K562 (cell line): ENCODE results near the gene MDC1. TPM values are rescaled to one million over a fixed set of nuclear protein-coding genes. Genes with fewer than 3 reads are reported as not detected.
A peak's percentile ranks its signal among the peaks of the same experiment; 100 is the strongest.

Experiments used
- ARID1B ChIP-seq: fragments of 450-650 bp; IDR thresholded peaks from 2 replicates; pipeline ENCODE4 v1.6.1; 2016; ENCODE audit warnings: antibody characterized with exemption, mild to moderate bottlenecking, inconsistent platforms
- CHD4 ChIP-seq: fragments of 200-600 bp; sonication (generic); IDR thresholded peaks from 3 replicates; pipeline ENCODE4 v1.6.1; 2012; ENCODE audit warnings: low read depth, mild to moderate bottlenecking, mixed read lengths, low read length, inconsistent platforms; ENCODE audit not compliant: insufficient read depth, insufficient replicate concordance, poor library complexity, severe bottlenecking
- DDX20 ChIP-seq: fragments of 450-650 bp; IDR thresholded peaks from 2 replicates; pipeline ENCODE4 v1.6.1; 2016; ENCODE audit warnings: missing genetic modification characterization, low read depth, mild to moderate bottlenecking, missing compliant biosample characterization, moderate library complexity
- HMGN3 ChIP-seq: IDR thresholded peaks from 2 replicates; pipeline ENCODE4 v1.6.1; 2011; ENCODE audit warnings: borderline replicate concordance, low read depth, mild to moderate bottlenecking, mixed read lengths, low read length; ENCODE audit not compliant: insufficient read length; ENCODE audit errors: extremely low read depth
- HSF4 ChIP-seq: fragments of 250-450 bp; sonication (Bioruptor Pico); IDR thresholded peaks from 2 replicates; pipeline ENCODE4 v2.1.2; 2022; ENCODE audit warnings: mild to moderate bottlenecking, moderate library complexity, borderline replicate concordance
- KAT8 ChIP-seq: fragments of 450-650 bp; IDR thresholded peaks from 2 replicates; pipeline ENCODE4 v1.6.1; 2016; ENCODE audit warnings: low read depth, mild to moderate bottlenecking
- NCOA6 ChIP-seq: fragments of 450-650 bp; IDR thresholded peaks from 2 replicates; pipeline ENCODE4 v1.6.1; 2017; ENCODE audit warnings: mild to moderate bottlenecking
- POLR3A ChIP-seq: IDR thresholded peaks from 2 replicates; pipeline ENCODE4 v1.6.1; 2011; ENCODE audit warnings: borderline replicate concordance, mild to moderate bottlenecking, moderate library complexity; ENCODE audit not compliant: insufficient read length, insufficient read depth; ENCODE audit errors: extremely low read depth
- RAD51 ChIP-seq: fragments of 450-650 bp; IDR thresholded peaks from 2 replicates; pipeline ENCODE4 v1.7.1; 2016; ENCODE audit warnings: low read depth, mild to moderate bottlenecking, borderline replicate concordance
- RBM22 ChIP-seq: fragments of 200-400 bp; formaldehyde crosslinking; IDR thresholded peaks from 2 replicates; pipeline ENCODE4 v1.6.1; 2018; ENCODE audit warnings: low read length, low read depth; ENCODE audit not compliant: poor library complexity, severe bottlenecking
- SAFB ChIP-seq: fragments of 200-400 bp; formaldehyde crosslinking; IDR thresholded peaks from 2 replicates; pipeline ENCODE4 v1.6.1; 2017; ENCODE audit warnings: low read depth, low read length, borderline replicate concordance
- SIX5 ChIP-seq, 2 experiments: IDR thresholded peaks; 2 replicates each; pipeline ENCODE4 v1.6.1; 2011; ENCODE audit warnings: low read length in 2 of 2, borderline replicate concordance in 1 of 2, low read depth in 1 of 2, mild to moderate bottlenecking in 1 of 2, moderate library complexity in 1 of 2; ENCODE audit not compliant: insufficient read depth in 1 of 2
- SREBF1 ChIP-seq: fragments of 150-350 bp; IDR thresholded peaks from 2 replicates; pipeline ENCODE4 v1.6.1; 2014; ENCODE audit warnings: antibody characterized with exemption, low read depth, low read length, borderline replicate concordance
- TFE3 ChIP-seq: fragments of 450-650 bp; formaldehyde crosslinking; IDR thresholded peaks from 2 replicates; pipeline ENCODE4 v1.4.0; 2020; ENCODE audit warnings: mild to moderate bottlenecking, mixed read lengths
- THRAP3 ChIP-seq: fragments of 450-650 bp; IDR thresholded peaks from 2 replicates; pipeline ENCODE4 v1.6.1; 2016; ENCODE audit warnings: mild to moderate bottlenecking, inconsistent platforms, borderline replicate concordance
- U2AF1 ChIP-seq: fragments of 200-400 bp; formaldehyde crosslinking; optimal IDR thresholded peaks from 2 replicates; pipeline ENCODE3; 2017; ENCODE audit warnings: mild to moderate bottlenecking, low read depth, low read length, moderate library complexity
- ZBTB17 ChIP-seq: fragments of 450-650 bp; formaldehyde crosslinking; IDR thresholded peaks from 2 replicates; pipeline ENCODE4 v1.4.0; 2020; ENCODE audit warnings: mild to moderate bottlenecking
- ZBTB26 ChIP-seq: fragments of 450-650 bp; formaldehyde crosslinking; IDR thresholded peaks from 2 replicates; pipeline ENCODE4 v1.4.0; 2022; ENCODE audit warnings: missing genetic modification characterization
- ZNF134 ChIP-seq: fragments of 250-450 bp; sonication (Bioruptor Pico); conservative IDR thresholded peaks from 2 replicates; pipeline ENCODE4 v1.4.0; 2020
- ZNF592 ChIP-seq: fragments of 450-650 bp; IDR thresholded peaks from 2 replicates; pipeline ENCODE4 v1.6.1; 2017; ENCODE audit warnings: antibody characterized with exemption, mild to moderate bottlenecking
- ZNF764 ChIP-seq: fragments of 250-450 bp; sonication (Bioruptor Pico); IDR thresholded peaks from 2 replicates; pipeline ENCODE4 v1.4.0; 2020; ENCODE audit warnings: low read depth, mild to moderate bottlenecking, moderate library complexity
- polyA plus RNA-seq, 8 experiments: library from polyadenylated mRNA; depleted of rRNA in 4 of 8; stranded (reverse) in 5 of 8; unstranded in 3 of 8; fragments of >200 nt; fragmentation: Nextera tagmentation in 2 of 8; fragmentation: Illumina TruSeq in 1 of 8; extraction: Ambion mirVana in 2 of 8; extraction: Trizol in 1 of 8; gene quantifications; 2 replicates each; pipeline versions ENCODE4 v1.2.1 to v1.2.3, GENCODE V29; 2011 to 2014; ENCODE audit warnings: inconsistent platforms in 1 of 8, missing spikeins in 1 of 8
- total RNA-seq, 7 experiments: library from RNA; depleted of rRNA in 6 of 7; stranded (reverse); fragments of >200 nt in 6 of 7; fragmentation: Illumina TruSeq in 2 of 7; extraction: Trizol in 2 of 7; gene quantifications; 2 replicates each; pipeline versions ENCODE4 v1.2.1 to v1.2.3, GENCODE V29; 2011 to 2021; ENCODE audit warnings: low replicate concordance in 1 of 7

Gene MDC1
- total and polyA plus RNA-seq, 9 of the 15 experiments (the other 6 are each of a cell fraction or from before 2014, with no cell fraction given) = 8.2 to 114 (median 20.0) TPM

- TF ChIP-seq ZNF592 (no peak), RBM22 (peak; percentile 95), SIX5 (IDR thresholded peaks at IDR 0.05; ENCODE audit: borderline replicate concordance in 1 of 2, insufficient read depth in 1 of 2, low read depth in 1 of 2, low read length in 2 of 2) (no peak), ZNF764 (no peak), ZBTB26 (CRISPR knock-in tag) (no peak), POLR3A (no peak), TFE3 (no peak), KAT8 (no peak), RAD51 (0 out of 2 replicates have a peak, but pooled peaks have one; percentile 20), THRAP3 (no peak), NCOA6 (no peak), ZNF134 (no peak), SREBF1 (no peak), CHD4 (no peak), DDX20 (tag) (no peak), ARID1B (no peak), U2AF1 (no peak), ZBTB17 (CRISPR knock-in tag) (no peak), SAFB (no peak), HMGN3 (no peak), HSF4 (CRISPR knock-in tag) (no peak)
Measured at GRCh38 chr6:30672445-30673253, 44.4 kb downstream of the MDC1 start, which contains the start of gene DHX16 (continued).
